Caki2 (cell line): ENCODE measurements around the gene DCTN4. TPM values are rescaled to one million over a fixed set of nuclear protein-coding genes. Genes with fewer than 3 reads are reported as not detected.
"Not testable (repeated sequence)": the region's sequence is repeated elsewhere in the genome, so short reads cannot be mapped to it uniquely, and the experiment has no call there.

Experiments used
- DNase-seq: peaks from one replicate; pipeline ENCODE4 v3.0.0-alpha.2; 2015; ENCODE audit warnings: low read depth
- in situ Hi-C: cut with HindIII; loops from 2 replicates; pipeline ENCODE4 v1.10.0; 2016; ENCODE audit warnings: low sequenced_read_pairs, low pct_unique_long_range_greater_than_20kb, mixed read lengths
- total RNA-seq: library from RNA; depleted of rRNA; stranded (reverse); fragments of >200 nt; shearing (Covaris generic); gene quantifications from 2 replicates; pipeline ENCODE4 v1.2.3, GENCODE V29; 2014; ENCODE audit warnings: low replicate concordance; rRNA removed

DCTN4 gene
- total RNA-seq, result 18.2 and 20.7 TPM in 2 replicates

- peak; percentile 99 for DNase-seq
- in situ Hi-C loops, result no loop called here
These were observed at the start of gene DCTN4 for GRCh38 chr5:150758531-150759333. DCTN4 (minus strand) TSS chr5:150759017; CDS start chr5:150758993, 24 bp downstream.

- in situ Hi-C loops, result no loop called here
These were observed 45.6 kb upstream of the DCTN4 start for GRCh38 chr5:150804388-150804787.

DNA sequence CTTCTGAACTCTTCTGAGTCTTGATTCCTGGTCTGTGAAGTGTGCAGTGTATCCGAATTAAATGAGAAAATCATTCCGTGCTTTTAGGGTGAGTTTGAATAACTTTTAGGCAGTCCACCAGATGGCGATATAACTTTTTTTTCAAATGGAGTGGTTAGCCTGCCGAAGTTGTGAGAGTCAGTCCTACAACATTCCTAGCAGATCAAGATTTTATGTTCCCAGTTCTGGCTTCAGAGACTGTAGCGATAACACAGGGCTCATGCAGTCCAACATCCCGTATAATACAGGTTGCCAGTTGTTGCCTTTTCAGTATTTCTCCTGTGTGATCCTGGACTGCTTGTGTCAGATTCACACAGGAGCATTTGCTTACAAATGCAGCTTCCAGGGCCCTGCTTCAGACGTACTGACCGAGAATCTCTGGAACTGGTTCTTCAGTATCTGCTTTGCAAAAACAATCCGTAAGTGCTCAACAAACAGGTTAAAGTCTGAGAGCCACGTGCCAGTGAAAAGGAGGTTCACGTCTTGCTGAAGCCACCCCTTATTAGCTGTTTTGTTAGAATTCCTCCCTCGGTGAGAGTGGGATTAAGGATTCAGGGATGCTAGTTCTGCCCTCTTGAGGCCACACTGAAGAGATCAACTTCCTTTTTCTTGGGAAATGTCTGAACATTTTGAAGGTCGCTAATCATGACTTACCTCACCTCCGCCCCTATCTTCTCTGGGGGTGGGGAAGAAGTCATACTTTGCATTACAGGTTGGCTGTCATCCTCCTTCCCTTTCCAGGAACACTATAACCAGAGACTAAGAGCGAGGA is 42.5 kb upstream of the DCTN4 start:
- peak; percentile 29 for DNase-seq
- in situ Hi-C loops, result no loop called here

More at GRCh38 chr5:150804388-150804787, 45.6 kb upstream of the DCTN4 start:
- no peak for DNase-seq

DNA sequence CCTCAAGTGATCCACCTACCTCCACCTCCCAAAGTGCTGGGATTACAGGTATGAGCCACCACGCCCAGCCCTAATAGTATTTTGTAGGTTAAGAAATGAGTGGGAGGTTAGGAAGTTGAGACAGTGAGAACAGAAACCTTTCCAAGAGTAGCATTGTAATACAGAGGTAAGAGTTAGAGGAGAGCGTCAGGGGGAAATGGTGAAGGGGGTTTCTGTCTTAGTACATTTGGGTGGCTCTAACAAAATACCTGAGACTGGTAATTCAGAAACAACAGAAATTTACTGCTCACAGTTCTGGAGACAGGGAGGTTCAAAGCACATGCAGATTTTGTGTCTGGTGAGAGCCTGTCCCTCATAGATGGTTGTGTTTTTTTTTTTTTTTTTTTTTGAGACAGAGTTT is 38.6 kb upstream of the DCTN4 start:
- in situ Hi-C loops, result no loop called here

GRCh38 chr5:150794927-150795326 is 36.1 kb upstream of the DCTN4 start:
- DNase-seq, result no peak
- in situ Hi-C loops, result no loop called here

More for the DNA sequence above, 38.6 kb upstream of the DCTN4 start:
- DNase-seq, result no peak

DNA sequence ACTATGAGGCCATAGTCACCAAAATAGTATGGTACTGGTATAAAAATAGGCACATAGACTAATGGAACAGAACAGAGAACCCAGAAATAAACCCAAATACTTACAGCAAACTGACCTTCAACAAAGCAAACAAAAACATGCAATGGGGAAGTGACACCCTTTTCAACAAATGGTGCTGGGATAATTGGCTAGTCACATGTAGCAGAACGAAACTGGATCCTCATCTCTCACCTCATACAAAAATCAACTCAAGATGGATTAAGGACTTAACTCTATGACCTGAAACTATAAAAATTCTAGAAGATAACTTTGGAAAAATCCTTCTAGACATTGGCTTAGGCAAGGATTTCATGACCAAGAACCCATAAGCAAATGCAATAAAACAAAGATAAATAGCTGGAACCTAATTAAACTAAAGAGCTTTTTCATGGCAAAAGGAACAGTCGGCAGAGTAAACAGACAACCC is 34.6 kb upstream of the DCTN4 start:
- in situ Hi-C loops, DNase-seq: not testable (repeated sequence)

DNA sequence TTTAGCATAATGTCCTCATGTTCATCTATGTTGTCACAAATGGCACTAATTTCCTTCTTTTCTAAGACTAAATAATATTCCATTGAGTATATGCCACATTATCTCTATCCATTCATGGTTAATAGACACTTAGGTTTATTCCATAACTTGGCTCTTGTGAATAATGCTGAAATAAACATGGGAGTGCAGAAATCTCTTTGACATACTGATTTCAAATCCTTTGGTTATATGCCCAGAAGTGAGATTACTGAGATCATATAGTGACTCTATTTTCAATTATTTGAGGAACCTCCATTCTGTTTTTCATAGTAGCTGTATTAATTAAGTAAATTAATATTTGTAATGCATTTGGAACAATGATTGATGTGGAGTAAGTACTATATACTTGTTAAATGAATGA is 32.7 kb upstream of the DCTN4 start:
- in situ Hi-C loops, result no loop called here

DNA sequence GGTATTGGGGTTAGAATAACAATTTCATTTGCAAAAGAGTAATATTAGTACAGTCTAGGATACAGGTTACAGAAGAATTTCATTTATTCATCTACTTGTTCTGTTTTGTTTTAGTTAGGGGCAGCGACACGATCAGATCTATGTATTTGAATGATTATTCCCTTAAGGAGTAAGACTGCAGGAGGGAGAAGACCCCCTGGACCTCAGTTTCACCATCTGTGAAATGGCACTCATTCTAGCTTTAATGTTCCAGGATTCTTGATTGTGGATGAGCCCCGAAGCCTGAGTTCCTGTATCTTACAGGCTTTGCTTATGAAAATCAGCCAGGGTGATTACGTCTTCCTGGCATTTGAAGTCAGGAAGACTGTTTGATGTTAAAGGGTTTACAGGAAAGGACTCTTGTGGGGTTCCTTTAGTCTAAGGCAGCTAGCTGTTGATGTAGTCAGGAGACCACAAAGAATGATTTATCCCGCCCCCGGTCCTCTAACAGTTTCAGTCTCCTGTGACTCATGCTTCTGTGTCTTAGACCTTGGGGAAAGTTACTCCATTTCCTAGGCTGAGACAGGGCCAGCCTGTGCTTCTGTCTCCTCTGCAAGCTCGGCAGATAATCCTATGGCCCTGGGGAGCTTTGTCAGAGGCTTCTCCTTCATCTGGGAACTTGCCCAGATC is 31.3 kb upstream of the DCTN4 start:
- in situ Hi-C loops, result no loop called here
- peak; percentile 30 for DNase-seq

More for the DNA sequence above, 32.7 kb upstream of the DCTN4 start:
- no peak for DNase-seq

GRCh38 chr5:150789450-150789849 is 30.6 kb upstream of the DCTN4 start:
- in situ Hi-C loops, result no loop called here
- no peak for DNase-seq

- in situ Hi-C loops, result no loop called here
- DNase-seq, result no peak
These were observed 30.2 kb upstream of the DCTN4 start for GRCh38 chr5:150788977-150789376.

- DNase-seq, result no peak
- in situ Hi-C loops, result no loop called here
These were observed 28.8 kb upstream of the DCTN4 start for GRCh38 chr5:150787656-150788055.

DNA sequence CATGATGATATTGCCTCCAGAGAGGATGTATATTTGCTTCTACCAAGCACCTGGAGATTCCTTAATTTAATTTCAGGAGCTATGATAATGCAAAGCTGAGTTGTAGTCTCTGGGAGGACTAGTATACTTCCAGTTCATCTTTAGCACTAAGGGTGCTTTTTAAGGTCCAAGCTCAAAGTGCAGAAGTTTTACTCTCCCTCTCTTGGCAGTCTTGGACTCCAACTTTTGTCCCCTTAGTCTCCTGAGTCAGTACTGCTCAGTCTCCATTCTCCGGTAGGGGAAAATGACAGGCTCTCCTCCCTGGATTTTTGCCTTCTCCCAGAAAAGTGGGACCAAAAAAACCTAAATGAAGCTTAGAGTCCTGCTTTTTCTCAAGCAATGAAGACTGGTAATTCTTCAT is 28.1 kb upstream of the DCTN4 start:
- in situ Hi-C loops, result no loop called here
- DNase-seq, result no peak

DNA sequence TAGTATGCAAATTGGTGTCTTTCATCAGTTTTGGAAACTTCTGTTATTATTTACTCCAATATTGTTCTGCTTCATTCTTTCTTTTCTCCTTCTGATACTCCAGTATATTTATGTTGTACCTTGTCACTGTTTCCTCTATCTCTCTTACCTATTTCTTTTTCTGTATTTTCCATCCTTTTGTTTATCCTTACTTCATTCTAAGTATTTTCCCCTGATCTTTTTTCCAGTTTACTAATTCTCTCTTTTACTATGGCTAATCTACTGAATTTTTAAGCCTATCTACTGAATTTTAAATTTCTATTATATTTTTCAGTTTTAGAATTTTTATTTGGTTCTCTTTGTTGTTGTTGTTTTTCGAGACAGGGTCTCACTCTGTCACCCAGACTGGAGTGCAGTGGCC is 27.1 kb upstream of the DCTN4 start:
- in situ Hi-C loops, result no loop called here

GRCh38 chr5:150783422-150783928 is 24.7 kb upstream of the DCTN4 start:
- in situ Hi-C loops, result no loop called here
- no peak for DNase-seq

More for the DNA sequence above, 27.1 kb upstream of the DCTN4 start:
- DNase-seq, result no peak

- in situ Hi-C loops, result no loop called here
- no peak for DNase-seq
These were observed 24.0 kb upstream of the DCTN4 start for GRCh38 chr5:150782850-150783249.

- no peak for DNase-seq
- in situ Hi-C loops, result no loop called here
These were observed 23.1 kb upstream of the DCTN4 start for GRCh38 chr5:150781706-150782614.

GRCh38 chr5:150780816-150781221 is 22.0 kb upstream of the DCTN4 start:
- DNase-seq, result no peak
- in situ Hi-C loops, result no loop called here
